Measurements from ENCODE around the gene DNAH2.

- TF ChIP-seq, protein P1, sequence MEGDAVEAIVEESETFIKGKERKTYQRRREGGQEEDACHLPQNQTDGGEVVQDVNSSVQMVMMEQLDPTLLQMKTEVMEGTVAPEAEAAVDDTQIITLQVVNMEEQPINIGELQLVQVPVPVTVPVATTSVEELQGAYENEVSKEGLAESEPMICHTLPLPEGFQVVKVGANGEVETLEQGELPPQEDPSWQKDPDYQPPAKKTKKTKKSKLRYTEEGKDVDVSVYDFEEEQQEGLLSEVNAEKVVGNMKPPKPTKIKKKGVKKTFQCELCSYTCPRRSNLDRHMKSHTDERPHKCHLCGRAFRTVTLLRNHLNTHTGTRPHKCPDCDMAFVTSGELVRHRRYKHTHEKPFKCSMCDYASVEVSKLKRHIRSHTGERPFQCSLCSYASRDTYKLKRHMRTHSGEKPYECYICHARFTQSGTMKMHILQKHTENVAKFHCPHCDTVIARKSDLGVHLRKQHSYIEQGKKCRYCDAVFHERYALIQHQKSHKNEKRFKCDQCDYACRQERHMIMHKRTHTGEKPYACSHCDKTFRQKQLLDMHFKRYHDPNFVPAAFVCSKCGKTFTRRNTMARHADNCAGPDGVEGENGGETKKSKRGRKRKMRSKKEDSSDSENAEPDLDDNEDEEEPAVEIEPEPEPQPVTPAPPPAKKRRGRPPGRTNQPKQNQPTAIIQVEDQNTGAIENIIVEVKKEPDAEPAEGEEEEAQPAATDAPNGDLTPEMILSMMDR (IDR thresholded peaks at IDR 0.05), result no peak
- TF ChIP-seq REST (IDR thresholded peaks at IDR 0.05; ENCODE audit: insufficient read depth in 1 of 2, low read depth in 2 of 2, low read length in 1 of 2) (no peak), SIN3A (IDR thresholded peaks at IDR 0.05; ENCODE audit: borderline replicate concordance, insufficient read depth, low read depth, low read length) (no peak)
These were observed 44.3 kb upstream of the DNAH2 start for GRCh38 chr17:7673239-7673638.
